Measurements from ENCODE around the gene LEKR1.
"Not testable (repeated sequence)": the region's sequence is repeated elsewhere in the genome, so short reads cannot be mapped to it uniquely, and the experiment has no call there.

LEKR1 gene

DNA sequence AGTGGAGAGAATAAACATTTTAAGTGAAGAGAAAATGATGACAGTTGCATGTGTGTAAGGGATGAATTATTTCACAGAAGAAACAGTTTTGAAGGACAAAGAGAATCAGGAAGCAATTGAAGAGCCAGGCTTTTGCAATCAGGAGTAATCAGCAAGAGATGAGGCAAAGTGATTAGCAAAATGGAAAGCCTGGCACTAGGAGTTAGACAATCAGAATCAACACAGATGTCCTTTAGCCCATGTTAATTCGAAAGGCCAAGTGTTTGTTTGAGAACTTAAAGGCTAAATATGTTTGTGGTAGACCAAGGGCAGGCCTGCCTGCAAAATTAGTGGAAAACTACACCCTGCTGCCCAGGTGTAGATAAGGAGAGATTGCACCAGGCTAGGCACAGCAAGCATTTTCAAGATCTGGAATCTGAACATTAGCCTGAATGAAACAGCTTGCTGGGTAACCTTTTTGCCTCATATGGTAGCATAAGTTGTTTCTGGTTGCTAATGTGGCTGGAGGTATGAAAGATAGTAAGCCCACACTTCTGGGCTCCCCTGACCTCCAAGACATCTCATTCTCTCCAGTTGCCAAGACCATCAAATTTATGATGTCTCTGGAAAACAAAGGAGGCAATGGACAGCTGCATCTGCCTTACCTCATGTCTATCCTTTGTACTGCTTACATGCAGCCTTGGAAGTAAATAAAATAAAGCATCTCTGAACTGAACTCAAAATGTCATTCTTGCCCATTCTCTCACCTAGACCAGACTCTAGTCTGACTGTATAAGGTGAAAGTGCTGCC lies 22.0 kb upstream of the LEKR1 start:
- no peak for DNase-seq (ENCODE audit: extremely low read depth in 1 of 2, low read depth in 1 of 2)

GRCh38 chr3:156806698-156807097 lies 19.5 kb upstream of the LEKR1 start:
- no peak for DNase-seq (ENCODE audit: extremely low read depth in 1 of 2, low read depth in 1 of 2)

- no peak for DNase-seq (ENCODE audit: extremely low read depth in 1 of 2, low read depth in 1 of 2)
These were observed 18.1 kb upstream of the LEKR1 start for GRCh38 chr3:156808025-156808424.

GRCh38 chr3:156811089-156811862 lies 14.9 kb upstream of the LEKR1 start:
- DNase-seq (ENCODE audit: extremely low read depth in 1 of 2, low read depth in 1 of 2), result no peak

- no peak for DNase-seq (ENCODE audit: extremely low read depth in 1 of 2, low read depth in 1 of 2)
These were observed 13.4 kb upstream of the LEKR1 start for GRCh38 chr3:156812521-156813335.

- no peak for DNase-seq (ENCODE audit: extremely low read depth in 1 of 2, low read depth in 1 of 2)
These were observed 11.9 kb upstream of the LEKR1 start for GRCh38 chr3:156814295-156814694.

DNA sequence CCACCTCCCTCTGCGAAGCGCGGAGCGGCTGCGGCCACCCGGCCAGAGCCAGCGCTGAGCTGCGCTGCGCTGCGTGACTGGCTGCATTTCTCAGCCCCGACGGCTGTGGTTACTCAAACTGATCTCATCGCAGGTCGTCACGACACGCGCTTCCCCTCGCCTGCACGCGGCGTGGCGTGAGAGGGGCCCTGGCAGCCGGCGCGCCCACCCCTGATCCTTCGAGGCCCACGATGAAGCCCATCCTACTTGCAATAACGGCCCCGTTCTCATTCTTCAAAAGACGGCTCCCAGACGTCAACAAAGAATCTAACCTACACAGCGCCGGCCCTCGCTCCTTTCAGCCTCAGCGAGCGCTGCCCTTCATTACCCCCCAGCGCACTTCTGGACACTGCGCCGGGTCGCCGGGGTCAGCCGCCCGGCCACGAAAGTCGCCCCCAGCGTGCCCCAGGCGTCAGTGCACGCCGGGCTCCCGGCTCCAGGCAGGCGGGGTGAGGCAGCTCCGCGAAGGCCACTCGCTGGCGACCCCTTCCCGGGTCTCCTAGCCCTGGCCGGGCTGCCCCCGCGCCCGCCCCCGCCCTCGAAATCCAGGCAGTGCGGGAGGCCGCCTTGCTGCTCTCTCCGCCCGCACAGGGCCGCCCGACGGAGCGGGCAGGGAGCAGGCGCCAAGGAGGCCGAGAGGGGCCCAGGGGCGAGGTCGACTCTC lies 9.9 kb upstream of the LEKR1 start:
- DNase-seq (ENCODE audit: extremely low read depth in 1 of 2, low read depth in 1 of 2), result no peak

DNA sequence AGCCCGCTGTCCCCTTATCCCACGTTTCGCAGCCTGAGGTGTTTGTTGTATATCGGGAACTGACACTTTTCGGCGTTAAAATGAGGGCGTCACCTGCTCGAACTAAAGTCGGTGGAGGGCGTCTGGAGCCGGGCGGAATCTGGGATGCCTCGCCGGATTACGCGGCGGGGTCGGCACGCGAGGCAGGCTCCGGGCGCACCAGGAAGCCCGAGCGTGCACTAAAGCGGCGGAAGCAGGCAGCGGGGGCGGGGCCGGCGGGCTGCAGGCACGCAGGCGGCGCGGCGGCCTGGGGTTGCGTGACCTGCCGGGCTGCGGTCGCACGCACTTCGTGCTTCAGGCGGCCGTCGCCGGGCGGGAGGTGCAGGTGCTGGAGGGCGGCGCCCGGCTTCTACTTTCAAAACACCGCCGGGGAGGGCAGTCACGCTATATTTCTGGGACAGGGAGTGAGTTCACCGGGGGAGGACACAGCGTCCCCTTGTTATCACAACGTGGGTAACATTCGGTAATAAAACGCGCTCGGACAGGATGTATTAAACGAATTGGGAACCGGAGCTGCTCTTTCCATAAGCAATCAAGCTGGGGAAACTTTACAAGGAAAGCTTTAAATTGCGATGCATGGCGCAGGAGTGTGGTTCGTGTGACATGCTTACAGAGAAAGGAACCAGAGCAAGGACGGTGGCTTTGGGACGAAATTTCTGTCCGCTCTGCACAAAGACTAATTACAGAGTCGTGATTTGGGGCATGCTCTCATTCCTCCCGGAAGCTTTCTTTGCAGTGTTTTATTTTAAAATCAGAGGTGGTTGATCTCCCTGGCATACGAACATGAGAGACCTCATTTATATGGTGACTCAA lies 9.1 kb upstream of the LEKR1 start:
- DNase-seq (ENCODE audit: extremely low read depth in 1 of 2, low read depth in 1 of 2), result peak; percentile 42 to 68

GRCh38 chr3:156817646-156818272 lies 8.4 kb upstream of the LEKR1 start:
- DNase-seq (ENCODE audit: extremely low read depth in 1 of 2, low read depth in 1 of 2), result no peak

GRCh38 chr3:156818273-156818651 lies 7.9 kb upstream of the LEKR1 start:
- DNase-seq (ENCODE audit: extremely low read depth in 1 of 2, low read depth in 1 of 2), result no peak

DNA sequence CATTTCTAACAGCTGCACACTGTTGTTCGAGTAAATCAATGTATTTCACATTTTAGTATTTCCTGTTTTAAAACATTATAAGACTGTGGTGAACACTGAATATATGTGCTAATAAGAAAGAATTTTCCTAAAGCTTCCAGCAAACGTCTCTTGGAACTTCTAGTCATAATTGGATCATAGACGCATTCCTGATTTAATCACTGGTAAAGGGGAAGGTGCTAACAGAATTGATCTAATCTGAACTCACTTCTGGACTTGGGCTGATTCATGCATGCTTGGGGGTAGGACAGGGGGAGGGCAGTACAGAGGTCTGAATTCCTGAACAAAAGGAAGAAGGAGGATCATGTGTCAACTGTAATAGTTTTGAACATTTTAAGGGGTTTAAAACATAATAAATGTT lies 7.3 kb upstream of the LEKR1 start:
- no peak for DNase-seq (ENCODE audit: extremely low read depth in 1 of 2, low read depth in 1 of 2)

DNA sequence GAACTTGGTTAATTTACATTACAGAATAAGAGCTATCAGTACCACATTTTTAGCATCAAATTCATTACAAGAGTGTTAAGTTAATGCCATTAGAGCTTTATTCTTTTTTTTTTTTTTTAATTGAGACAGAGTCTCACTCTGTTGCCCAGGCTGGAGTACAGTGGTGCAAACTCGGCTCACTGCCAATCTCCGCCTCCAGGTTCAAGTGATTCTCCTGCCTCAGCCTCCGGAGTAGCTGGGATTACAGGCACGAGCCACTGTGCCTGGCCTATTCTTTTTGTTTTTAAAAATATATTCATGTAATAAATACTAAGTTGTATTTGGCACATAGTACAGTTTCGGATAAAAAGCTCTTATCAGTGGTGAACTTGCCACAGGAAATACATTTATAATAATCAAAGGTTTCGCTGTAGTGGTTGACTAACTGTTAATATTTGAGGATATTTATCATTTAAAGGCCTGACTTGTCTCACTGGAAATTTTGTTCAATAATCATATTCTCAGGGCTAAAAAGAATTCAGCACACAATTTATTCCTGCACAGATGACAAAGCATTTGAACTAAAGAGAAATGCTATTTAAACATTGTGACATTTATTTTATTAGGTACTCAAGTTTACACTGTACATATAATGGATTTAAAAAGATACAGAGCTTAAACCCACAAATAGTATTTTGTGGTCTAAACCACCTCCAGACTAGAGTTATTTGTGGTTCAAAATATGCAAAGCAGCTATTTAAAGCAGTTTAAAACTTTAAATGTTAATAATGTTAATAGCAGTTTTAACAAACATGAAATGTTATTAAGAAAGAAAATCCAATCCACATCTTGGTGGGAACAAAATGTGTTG lies 6.1 kb upstream of the LEKR1 start:
- no peak for DNase-seq (ENCODE audit: extremely low read depth in 1 of 2, low read depth in 1 of 2)

DNA sequence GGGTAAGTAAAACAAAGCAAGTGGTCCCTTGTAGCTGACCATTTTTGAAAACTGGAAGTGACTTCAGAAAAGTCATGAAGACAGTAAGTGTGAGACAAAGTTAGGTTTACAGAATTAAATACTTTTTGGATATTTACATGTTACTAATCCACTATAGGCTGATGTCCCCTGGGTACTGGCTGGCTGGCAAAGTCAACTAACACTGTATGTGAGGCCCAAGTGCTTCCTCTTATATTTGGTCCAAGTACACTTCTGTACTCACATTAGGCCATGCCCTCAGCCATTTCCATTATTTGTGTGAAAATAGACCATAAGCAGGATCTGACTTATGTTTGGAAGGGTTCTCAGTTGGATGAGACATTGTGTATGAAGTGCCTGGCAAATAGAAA lies 5.5 kb upstream of the LEKR1 start:
- DNase-seq (ENCODE audit: extremely low read depth in 1 of 2, low read depth in 1 of 2), result no peak

GRCh38 chr3:156822626-156823260 lies 3.4 kb upstream of the LEKR1 start:
- not testable (repeated sequence) for DNase-seq (ENCODE audit: extremely low read depth in 1 of 2, low read depth in 1 of 2)

DNA sequence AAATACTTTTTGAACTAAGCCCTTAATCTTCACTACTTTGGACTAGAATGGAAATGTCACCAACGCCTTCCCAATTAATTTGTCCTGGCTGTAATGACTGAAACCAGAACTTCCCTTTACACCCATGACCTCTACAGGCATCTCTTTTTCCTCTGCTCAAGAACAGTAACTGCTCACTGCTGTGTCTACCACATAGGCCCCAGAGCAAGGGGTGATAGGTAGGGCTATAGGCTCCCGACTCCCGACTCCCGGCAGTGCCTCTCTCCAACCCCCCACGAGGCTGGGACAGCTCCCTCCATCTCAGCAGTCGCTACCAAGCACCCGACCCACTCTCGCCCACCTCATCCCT lies 384 bp upstream of the LEKR1 start:
- no peak for DNase-seq (ENCODE audit: extremely low read depth in 1 of 2, low read depth in 1 of 2)

- DNase-seq (ENCODE audit: extremely low read depth in 1 of 2, low read depth in 1 of 2), result no peak
These were observed 1.0 kb downstream of the LEKR1 start for GRCh38 chr3:156826896-156827882.

GRCh38 chr3:156831006-156831405 lies 4.9 kb downstream of the LEKR1 start:
- no peak for DNase-seq (ENCODE audit: extremely low read depth in 1 of 2, low read depth in 1 of 2)
